Kidney (tissue), 14 donors: ENCODE measurements around the gene PRR36. TPM values are rescaled to one million over a fixed set of nuclear protein-coding genes. Genes with fewer than 3 reads are reported as not detected.

ENCODE experiments used
- DNase-seq, 5 donors: peaks; one replicate each; pipeline ENCODE4 v3.0.0-alpha.2; 2013 to 2020
- FAIRE-seq: peaks from 2 replicates; lab custom pipeline; 2012; peaks lifted over from hg19 to GRCh38; lab: Jason Lieb, UNC
- H3K27ac ChIP-seq, 2 donors: one replicate each; pipeline ENCODE4 v1.7.0; 2013; ENCODE audit warnings: low read depth in 2 of 2, low read length in 2 of 2, inconsistent platforms in 1 of 2
- H3K27me3 ChIP-seq: one replicate; pipeline ENCODE4 v1.7.1; 2013; ENCODE audit warnings: low read length, inconsistent platforms; ENCODE audit not compliant: control insufficient read depth, insufficient read depth
- H3K36me3 ChIP-seq, 3 donors: one replicate each; pipeline versions ENCODE4 v1.7.0 to v1.7.1; 2013; ENCODE audit warnings: low read length in 3 of 3, control low read depth in 1 of 3, inconsistent platforms in 1 of 3; ENCODE audit not compliant: insufficient read depth in 3 of 3, control insufficient read depth in 2 of 3
- H3K4me1 ChIP-seq, 3 donors: one replicate each; pipeline versions ENCODE4 v1.7.0 to v1.7.1; 2013; ENCODE audit warnings: low read length in 3 of 3, inconsistent platforms in 1 of 3, low read depth in 1 of 3; ENCODE audit not compliant: control insufficient read depth in 2 of 3, insufficient read depth in 2 of 3
- H3K4me3 ChIP-seq, 3 donors: one replicate each; pipeline versions ENCODE4 v1.7.0 to v1.8.1; 2013; ENCODE audit warnings: low read length in 3 of 3, control low read depth in 1 of 3, inconsistent platforms in 1 of 3
- H3K9ac ChIP-seq, 3 donors: one replicate each; pipeline versions ENCODE4 v1.7.0 to v1.7.1; 2013; ENCODE audit warnings: low read length in 3 of 3, control low read depth in 1 of 3, inconsistent platforms in 1 of 3
- H3K9me3 ChIP-seq, 3 donors: one replicate each; pipeline versions ENCODE4 v1.7.0 to v1.7.1; 2013; ENCODE audit warnings: low read length in 3 of 3, control low read depth in 1 of 3, inconsistent platforms in 1 of 3; ENCODE audit not compliant: control insufficient read depth in 2 of 3, insufficient read depth in 1 of 3
- intact Hi-C: fragments of 100-400 bp; cut with DNase I; formaldehyde crosslinking; loops from one replicate; pipeline ENCODE4 v1.11.1; 2022
- polyA plus RNA-seq: library from polyadenylated mRNA; stranded (reverse); fragments of 350-450 nt; fragmentation: Illumina TruSeq; extraction: RNeasy Lipid Tissue Mini Kit (QIAGEN cat#74804); gene quantifications from one replicate; pipeline ENCODE4 v1.2.3, GENCODE V29; 2014; ENCODE audit warnings: low read depth, low replicate concordance; ENCODE audit not compliant: insufficient read depth
- total RNA-seq: library from RNA; stranded (reverse); fragmentation: NEBNext Ultra II Directional; extraction: Animal tissue kit (Norgen Biotek cat#: 25700); gene quantifications from one replicate; pipeline ENCODE4 v1.2.1, GENCODE V29; 2021
- TF ChIP-seq, protein P1 (sequence below): IDR thresholded peaks from 3 replicates; pipeline ENCODE4 v1.5.1; 2012; ENCODE audit warnings: mild to moderate bottlenecking, moderate library complexity, borderline replicate concordance; ENCODE audit not compliant: insufficient read depth; ENCODE audit errors: extremely low read depth
- donor health status: control.
- donor health status: control.
- donor health status: control.
- donor health status: control.
- donor health status: control.
- donor health status: DM: yes; HTN: yes; CAD: no.
- donor health status: Normal renal cell carcinoma (clear cell type).

The PRR36 gene
- total and polyA plus RNA-seq, 2 donors from 2014 or later: 1.1 to 4.2 TPM

DNA sequence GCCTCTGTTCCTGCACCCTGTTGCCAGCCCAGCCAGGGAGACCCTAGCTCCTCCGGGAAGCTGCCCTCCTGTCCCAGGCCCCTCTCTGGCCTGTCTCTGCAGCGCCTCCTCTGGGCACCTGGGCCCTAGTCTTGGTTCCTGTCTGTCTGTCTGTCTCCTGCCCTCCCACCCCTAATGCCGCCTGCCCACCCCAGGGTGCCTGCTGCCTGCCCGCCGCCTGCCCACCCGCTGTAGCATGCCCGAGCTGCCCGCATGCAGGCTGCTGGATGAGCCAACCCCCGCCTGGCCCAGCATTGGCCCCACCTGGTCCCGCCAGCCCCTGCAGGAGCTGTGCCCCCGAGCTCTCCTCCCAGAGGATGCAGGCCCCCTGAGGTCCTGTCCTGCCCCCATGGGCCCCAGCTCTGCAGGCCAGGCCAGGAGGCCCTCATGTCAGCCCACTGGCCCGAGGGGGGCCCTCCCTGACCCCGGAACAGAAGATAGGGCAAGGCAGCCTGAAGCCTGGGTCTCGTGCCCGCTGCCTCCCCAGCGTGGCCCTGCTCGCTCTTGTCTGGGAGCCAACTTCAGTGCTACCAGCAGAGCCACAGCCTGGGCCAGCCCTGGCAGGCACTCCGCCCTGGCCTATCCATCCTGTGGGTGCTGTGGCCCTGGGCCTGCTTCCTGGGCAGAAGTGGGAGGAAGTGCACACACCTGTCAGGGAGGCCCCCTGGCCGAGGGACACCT lies 34.7 kb upstream of the PRR36 start:
- DNase-seq (peak in 1 of 5 donors; percentile 76), FAIRE-seq (no peak)
- TF ChIP-seq, protein P1, sequence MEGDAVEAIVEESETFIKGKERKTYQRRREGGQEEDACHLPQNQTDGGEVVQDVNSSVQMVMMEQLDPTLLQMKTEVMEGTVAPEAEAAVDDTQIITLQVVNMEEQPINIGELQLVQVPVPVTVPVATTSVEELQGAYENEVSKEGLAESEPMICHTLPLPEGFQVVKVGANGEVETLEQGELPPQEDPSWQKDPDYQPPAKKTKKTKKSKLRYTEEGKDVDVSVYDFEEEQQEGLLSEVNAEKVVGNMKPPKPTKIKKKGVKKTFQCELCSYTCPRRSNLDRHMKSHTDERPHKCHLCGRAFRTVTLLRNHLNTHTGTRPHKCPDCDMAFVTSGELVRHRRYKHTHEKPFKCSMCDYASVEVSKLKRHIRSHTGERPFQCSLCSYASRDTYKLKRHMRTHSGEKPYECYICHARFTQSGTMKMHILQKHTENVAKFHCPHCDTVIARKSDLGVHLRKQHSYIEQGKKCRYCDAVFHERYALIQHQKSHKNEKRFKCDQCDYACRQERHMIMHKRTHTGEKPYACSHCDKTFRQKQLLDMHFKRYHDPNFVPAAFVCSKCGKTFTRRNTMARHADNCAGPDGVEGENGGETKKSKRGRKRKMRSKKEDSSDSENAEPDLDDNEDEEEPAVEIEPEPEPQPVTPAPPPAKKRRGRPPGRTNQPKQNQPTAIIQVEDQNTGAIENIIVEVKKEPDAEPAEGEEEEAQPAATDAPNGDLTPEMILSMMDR: no peak
- H3K4me3 ChIP-seq: no peak overlapping the region
- peaks cover 0 to 16% (median 8%) of the 10 kb centered on the region in 3 donors for H3K4me1 ChIP-seq
- intact Hi-C loops: no loop called here
- H3K36me3 ChIP-seq: peaks cover 0 to 10% (median 2%) of the 10 kb centered on the region in 3 donors
- H3K9me3 ChIP-seq: no peaks in the 10 kb centered on the region
- no peak overlapping the region for H3K27ac ChIP-seq
- H3K27me3 ChIP-seq: no peaks in the 10 kb centered on the region
- no peak overlapping the region for H3K9ac ChIP-seq

DNA sequence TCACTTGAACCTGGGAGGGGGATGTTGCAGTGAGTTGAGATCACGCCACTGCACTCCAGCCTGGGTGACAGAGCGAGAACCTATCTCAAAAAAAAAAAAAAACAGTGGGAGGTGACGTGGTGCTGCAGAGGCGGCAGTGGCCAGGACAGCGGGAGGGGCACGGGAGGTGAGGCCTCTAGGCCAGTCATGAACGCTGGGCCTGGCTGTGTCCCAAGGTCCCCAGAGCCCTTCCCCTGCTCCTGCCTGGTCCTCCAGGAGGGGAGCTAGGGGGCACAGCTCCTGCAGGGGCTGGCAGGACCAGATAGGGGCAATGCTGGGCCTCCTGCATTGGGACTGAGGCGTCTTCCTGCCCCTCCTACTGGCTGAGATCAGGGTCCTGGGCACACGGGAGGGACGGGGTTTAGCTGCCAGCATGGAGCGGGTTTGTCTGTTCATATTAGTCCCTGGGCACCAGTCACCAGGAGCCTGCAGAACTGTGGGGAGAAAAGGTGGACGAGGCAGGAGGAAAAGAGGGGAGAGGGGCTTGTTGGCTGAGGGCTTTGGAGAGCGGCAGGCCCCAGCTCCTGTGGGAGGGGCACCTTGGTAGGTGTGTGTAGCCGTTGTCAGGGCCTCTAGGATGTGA lies 34.0 kb upstream of the PRR36 start:
- peaks cover 0 to 16% (median 8%) of the 10 kb centered on the region in 3 donors for H3K4me1 ChIP-seq
- no peaks in the 10 kb centered on the region for H3K9me3 ChIP-seq
- intact Hi-C loops: no loop called here
- FAIRE-seq: no peak
- no peaks in the 10 kb centered on the region for H3K27me3 ChIP-seq
- peak in 1 of 5 donors; percentile 41 for DNase-seq
- H3K27ac ChIP-seq: no peak overlapping the region
- no peak overlapping the region for H3K4me3 ChIP-seq
- TF ChIP-seq, protein P1: no peak
- peaks cover 0 to 10% (median 2%) of the 10 kb centered on the region in 3 donors for H3K36me3 ChIP-seq
- H3K9ac ChIP-seq: no peak overlapping the region

DNA sequence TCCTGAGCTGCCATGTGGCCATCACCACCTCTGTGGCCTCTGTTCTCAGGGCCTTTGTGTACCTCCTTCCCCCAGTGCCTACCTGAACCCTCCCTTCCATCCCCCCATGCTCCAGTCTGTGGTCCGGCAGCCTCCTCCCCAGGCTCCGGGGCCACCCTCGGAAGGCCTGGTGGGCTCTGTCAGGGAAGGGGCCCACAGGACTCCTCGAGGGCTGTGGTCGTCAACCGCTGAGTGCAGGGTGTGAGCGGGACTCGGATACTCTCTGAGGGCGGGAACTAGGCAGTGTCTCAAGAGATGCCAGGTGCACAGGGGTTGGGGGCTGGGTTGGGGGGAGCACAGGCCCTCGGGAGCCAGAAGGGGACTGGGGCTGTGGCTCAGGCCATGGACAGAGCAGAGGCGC lies 33.4 kb upstream of the PRR36 start:
- peaks cover 0 to 10% (median 2%) of the 10 kb centered on the region in 3 donors for H3K36me3 ChIP-seq
- intact Hi-C loops: no loop called here
- TF ChIP-seq, protein P1: no peak

More for the DNA sequence above, 33.4 kb upstream of the PRR36 start:
- DNase-seq: peak in 1 of 5 donors; percentile 44
- H3K4me1 ChIP-seq: peaks cover 0 to 20% (median 12%) of the 10 kb centered on the region in 3 donors
- H3K27ac ChIP-seq: no peak overlapping the region
- H3K9me3 ChIP-seq: no peaks in the 10 kb centered on the region
- no peak for FAIRE-seq
- no peaks in the 10 kb centered on the region for H3K27me3 ChIP-seq
- no peak overlapping the region for H3K4me3 ChIP-seq
- no peak overlapping the region for H3K9ac ChIP-seq
